ENCODE measurements around the gene CALN1.

GRCh38 chr7:71783779-71784178 lies 628.4 kb downstream of the CALN1 start:
- no peak for TF ChIP-seq CTCF (IDR thresholded peaks at IDR 0.05)
- no peak for TF ChIP-seq EP300 (IDR thresholded peaks at IDR 0.05)
- TF ChIP-seq POLR2A (IDR thresholded peaks at IDR 0.05) = no peak
